Measurements from ENCODE around the gene PITPNM3.

GRCh38 chr17:6578491-6578890, 22.1 kb upstream of the PITPNM3 start:
- TF ChIP-seq POLR2AphosphoS5 (IDR thresholded peaks at IDR 0.05; ENCODE audit: low read depth, low read length) (no peak), POLR2A (IDR thresholded peaks at IDR 0.05; ENCODE audit: low read depth, low read length) (no peak)

Data from GM12892 (cell line).